HG02642 (cell line): ENCODE measurements around the gene LCE3A.
"Not testable (repeated sequence)": the region's sequence is repeated elsewhere in the genome, so short reads cannot be mapped to it uniquely, and the experiment has no call there.

Experiments
- ATAC-seq: cut with Tn5 transposase; IDR thresholded peaks from one replicate; pipeline ENCODE4 v1.9.1; 2021; ENCODE audit warnings: mild to moderate bottlenecking; ENCODE audit not compliant: unreplicated experiment, poor library complexity

The LCE3A gene

GRCh38 chr1:152579526-152579925 lies 43.4 kb downstream of the LCE3A start:
- not testable (repeated sequence) for ATAC-seq

DNA sequence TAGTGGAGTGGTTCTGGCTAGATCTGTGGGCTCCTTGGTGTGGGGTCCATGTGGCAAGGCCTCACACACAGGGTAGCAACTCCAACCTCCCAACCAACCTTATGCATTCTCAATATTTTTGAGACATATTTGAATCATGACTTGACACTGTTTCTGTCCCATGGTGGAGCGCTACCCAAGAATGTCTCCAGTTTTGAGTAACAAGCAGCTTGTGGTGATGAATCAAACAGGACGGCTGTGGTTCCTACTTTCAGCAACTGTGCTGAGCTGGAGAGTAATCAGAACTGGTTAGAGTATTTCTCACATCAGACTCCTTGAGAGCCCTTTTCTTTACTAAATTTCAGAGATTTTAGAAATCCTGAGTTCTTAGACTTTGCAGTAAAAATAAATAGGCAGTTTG lies 45.7 kb downstream of the LCE3A start:
- ATAC-seq = no peak
